Stimulated activated CD4-positive, alpha-beta T cell treated with anti-CD3 and anti-CD28 coated beads, Interleukin-1b, Interleukin-23, amount 100 ng/mL, for 1 hour (primary cell): ENCODE data around the gene LUZP2.

Source experiments
- DNase-seq, 2 donors: peaks; one replicate each; pipeline ENCODE4 v3.0.0-alpha.2; 2020; ENCODE audit warnings: low read depth in 2 of 2

LUZP2 gene

GRCh38 chr11:24714601-24715000, 217.7 kb downstream of the LUZP2 start:
- DNase-seq, result no peak

- DNase-seq, result no peak
These were observed 219.6 kb downstream of the LUZP2 start for GRCh38 chr11:24716403-24716802.

GRCh38 chr11:24723231-24723630, 226.4 kb downstream of the LUZP2 start:
- no peak for DNase-seq

- no peak for DNase-seq
These were observed 234.7 kb downstream of the LUZP2 start for GRCh38 chr11:24731554-24731953.

- no peak for DNase-seq
These were observed 237.9 kb downstream of the LUZP2 start for GRCh38 chr11:24734742-24735237.

GRCh38 chr11:24738972-24739371, 242.1 kb downstream of the LUZP2 start:
- no peak for DNase-seq

- DNase-seq, result no peak
These were observed 242.8 kb downstream of the LUZP2 start for GRCh38 chr11:24739637-24740036.

- DNase-seq, result no peak
These were observed 250.7 kb downstream of the LUZP2 start for GRCh38 chr11:24747275-24748251.

- DNase-seq, result no peak
These were observed 251.4 kb downstream of the LUZP2 start for GRCh38 chr11:24748261-24748660.

GRCh38 chr11:24754406-24754805, 257.6 kb downstream of the LUZP2 start:
- no peak for DNase-seq

GRCh38 chr11:24755260-24755839, 258.5 kb downstream of the LUZP2 start:
- DNase-seq, result no peak

- DNase-seq, result no peak
These were observed 262.9 kb downstream of the LUZP2 start for GRCh38 chr11:24759742-24760141.

GRCh38 chr11:24760681-24761080, 263.8 kb downstream of the LUZP2 start:
- no peak for DNase-seq

- no peak for DNase-seq
These were observed 265.2 kb downstream of the LUZP2 start for GRCh38 chr11:24762076-24762475.

GRCh38 chr11:24767411-24767810, 270.6 kb downstream of the LUZP2 start:
- no peak for DNase-seq

GRCh38 chr11:24773322-24773721, 276.5 kb downstream of the LUZP2 start:
- DNase-seq, result no peak

- no peak for DNase-seq
These were observed 282.9 kb downstream of the LUZP2 start for GRCh38 chr11:24779791-24780190.

- DNase-seq, result no peak
These were observed 284.4 kb downstream of the LUZP2 start for GRCh38 chr11:24781288-24781687.

GRCh38 chr11:24793479-24793878, 296.6 kb downstream of the LUZP2 start:
- no peak for DNase-seq

- DNase-seq, result no peak
These were observed 297.2 kb downstream of the LUZP2 start for GRCh38 chr11:24794064-24794463.

GRCh38 chr11:24805671-24806070, 308.8 kb downstream of the LUZP2 start:
- DNase-seq, result no peak

- DNase-seq, result no peak
These were observed 311.3 kb downstream of the LUZP2 start for GRCh38 chr11:24808173-24808572.

GRCh38 chr11:24819006-24819405, 322.2 kb downstream of the LUZP2 start:
- DNase-seq, result no peak
